ENCODE results near the gene CGNL1.

DNA sequence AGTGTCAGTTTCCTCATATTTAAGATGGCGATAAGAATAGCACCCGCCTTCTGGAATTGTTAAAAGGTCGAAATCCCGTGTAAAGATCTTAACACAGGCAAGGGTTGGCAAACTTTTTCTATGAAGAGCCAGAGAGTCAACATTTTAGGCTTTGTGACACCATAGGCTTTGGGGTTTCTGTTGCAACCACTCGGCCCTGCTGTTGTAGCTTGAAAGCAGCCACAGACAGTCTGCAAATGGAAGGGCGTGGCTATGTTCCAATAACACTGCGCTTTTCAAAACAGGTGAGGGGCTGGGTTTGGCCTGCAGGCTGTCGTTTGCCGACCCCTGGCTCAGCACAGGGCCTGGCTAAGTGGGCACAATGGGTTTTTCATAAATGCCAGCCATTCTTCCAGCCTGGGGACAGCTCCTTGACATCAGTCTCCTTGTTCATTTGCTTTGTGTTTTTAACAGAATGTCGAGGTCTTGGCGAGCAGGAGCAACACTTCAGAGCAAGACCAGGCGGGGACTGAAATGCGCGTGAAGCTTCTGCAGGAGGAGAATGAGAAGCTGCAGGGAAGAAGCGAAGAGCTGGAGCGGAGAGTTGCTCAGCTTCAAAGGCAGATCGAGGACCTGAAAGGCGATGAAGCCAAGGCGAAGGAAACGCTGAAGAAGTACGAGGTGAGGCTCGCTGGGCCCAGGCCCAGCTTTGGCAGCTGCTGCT lies 140.2 kb downstream of the CGNL1 start:
- TF ChIP-seq, protein P1, sequence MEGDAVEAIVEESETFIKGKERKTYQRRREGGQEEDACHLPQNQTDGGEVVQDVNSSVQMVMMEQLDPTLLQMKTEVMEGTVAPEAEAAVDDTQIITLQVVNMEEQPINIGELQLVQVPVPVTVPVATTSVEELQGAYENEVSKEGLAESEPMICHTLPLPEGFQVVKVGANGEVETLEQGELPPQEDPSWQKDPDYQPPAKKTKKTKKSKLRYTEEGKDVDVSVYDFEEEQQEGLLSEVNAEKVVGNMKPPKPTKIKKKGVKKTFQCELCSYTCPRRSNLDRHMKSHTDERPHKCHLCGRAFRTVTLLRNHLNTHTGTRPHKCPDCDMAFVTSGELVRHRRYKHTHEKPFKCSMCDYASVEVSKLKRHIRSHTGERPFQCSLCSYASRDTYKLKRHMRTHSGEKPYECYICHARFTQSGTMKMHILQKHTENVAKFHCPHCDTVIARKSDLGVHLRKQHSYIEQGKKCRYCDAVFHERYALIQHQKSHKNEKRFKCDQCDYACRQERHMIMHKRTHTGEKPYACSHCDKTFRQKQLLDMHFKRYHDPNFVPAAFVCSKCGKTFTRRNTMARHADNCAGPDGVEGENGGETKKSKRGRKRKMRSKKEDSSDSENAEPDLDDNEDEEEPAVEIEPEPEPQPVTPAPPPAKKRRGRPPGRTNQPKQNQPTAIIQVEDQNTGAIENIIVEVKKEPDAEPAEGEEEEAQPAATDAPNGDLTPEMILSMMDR (conservative IDR thresholded peaks at IDR 0.05; ENCODE audit: low read length) = no peak
- TF ChIP-seq EZH2phosphoT487 (IDR thresholded peaks at IDR 0.05; ENCODE audit: borderline replicate concordance) = no peak

Measured in Loucy (cell line).